Neural progenitor cell (in vitro differentiated cells): ENCODE data around the gene RHBDD3. TPM values are rescaled to one million over a fixed set of nuclear protein-coding genes. Genes with fewer than 3 reads are reported as not detected.

Source experiments
- DNase-seq: peaks from one replicate; pipeline ENCODE4 v3.0.0-alpha.2; 2016; ENCODE audit warnings: low spot score
- H2AFZ ChIP-seq: fragments of 200-600 bp; sonication (generic); replicated peaks from 2 replicates; pipeline ENCODE4 v1.6.1; 2016; ENCODE audit warnings: antibody characterized with exemption
- H3F3A ChIP-seq: fragments of 200-600 bp; sonication (generic); 2 replicates; pipeline ENCODE4 v1.6.1; 2016; ENCODE audit warnings: antibody characterized with exemption, low read depth
- H3K27ac ChIP-seq: fragments of 200-600 bp; sonication (generic); 2 replicates; pipeline ENCODE4 v1.5.1; 2016; ENCODE audit warnings: mild to moderate bottlenecking
- H3K27me3 ChIP-seq: fragments of 200-600 bp; sonication (generic); 2 replicates; pipeline ENCODE4 v1.6.1; 2016; ENCODE audit warnings: mild to moderate bottlenecking, moderate library complexity
- H3K36me3 ChIP-seq: fragments of 200-600 bp; sonication (generic); 2 replicates; pipeline ENCODE4 v1.5.1; 2016
- H3K4me1 ChIP-seq: fragments of 200-600 bp; sonication (generic); 2 replicates; pipeline ENCODE4 v1.6.1; 2016; ENCODE audit warnings: mixed run types
- H3K4me2 ChIP-seq: fragments of 200-600 bp; sonication (generic); 2 replicates; pipeline ENCODE4 v1.6.1; 2016
- H3K4me3 ChIP-seq: fragments of 200-600 bp; sonication (generic); 2 replicates; pipeline ENCODE4 v1.5.1; 2016
- H3K79me2 ChIP-seq: fragments of 200-600 bp; sonication (generic); 2 replicates; pipeline ENCODE4 v1.6.1; 2016; ENCODE audit warnings: low read depth
- H3K9ac ChIP-seq: fragments of 200-600 bp; sonication (generic); 2 replicates; pipeline ENCODE4 v1.6.1; 2016
- H3K9me3 ChIP-seq: fragments of 200-600 bp; sonication (generic); 2 replicates; pipeline ENCODE4 v1.5.1; 2016; ENCODE audit warnings: low read depth
- H4K20me1 ChIP-seq: fragments of 200-600 bp; sonication (generic); 2 replicates; pipeline ENCODE4 v1.6.1; 2016; ENCODE audit warnings: low read depth
- H3K27ac Mint-ChIP-seq: 3 replicates; pipeline ENCODE4 v1.8.0; 2021; ENCODE audit warnings: mixed read lengths
- H3K27me3 Mint-ChIP-seq: 2 replicates; pipeline ENCODE4 v1.8.0; 2022; ENCODE audit warnings: low read depth, mild to moderate bottlenecking, inconsistent platforms, moderate library complexity, mixed read lengths; ENCODE audit not compliant: insufficient read depth
- H3K36me3 Mint-ChIP-seq: 3 replicates; pipeline ENCODE4 v1.8.0; 2021; ENCODE audit warnings: mixed read lengths
- H3K4me1 Mint-ChIP-seq: 3 replicates; pipeline ENCODE4 v1.8.0; 2021; ENCODE audit warnings: mixed read lengths
- H3K4me3 Mint-ChIP-seq: 3 replicates; pipeline ENCODE4 v1.8.0; 2021; ENCODE audit warnings: mild to moderate bottlenecking, moderate library complexity, mixed read lengths
- H3K9me3 Mint-ChIP-seq: 3 replicates; pipeline ENCODE4 v1.8.0; 2020; ENCODE audit warnings: mixed read lengths
- CTCF ChIP-seq: fragments of 200-600 bp; sonication (generic); IDR thresholded peaks from 2 replicates; pipeline ENCODE4 v1.5.1; 2017; ENCODE audit warnings: antibody characterized with exemption, mild to moderate bottlenecking
- EZH2 ChIP-seq: fragments of 200-600 bp; sonication (generic); IDR thresholded peaks from 2 replicates; pipeline ENCODE4 v1.6.1; 2017; ENCODE audit warnings: antibody characterized with exemption, mild to moderate bottlenecking, moderate library complexity
- EZH2phosphoT487 ChIP-seq: fragments of 200-600 bp; sonication (generic); IDR thresholded peaks from 2 replicates; pipeline ENCODE4 v1.6.1; 2017; ENCODE audit warnings: antibody characterized with exemption
- total RNA-seq: library from RNA; depleted of rRNA; stranded (reverse); fragments of >200 nt; gene quantifications from 2 replicates; pipeline ENCODE4 v1.2.3, GENCODE V29; 2015; ENCODE audit warnings: low replicate concordance

The RHBDD3 gene
- total RNA-seq, 1 donor from 2014 or later, result 16.3 TPM

- H3K4me1 Mint-ChIP-seq, result no peaks in the 10 kb centered on the region
- Histone ChIP-seq H3K4me2 (no peak overlapping the region), H3K9me3 (no peaks in the 10 kb centered on the region), H3K27ac (no peak overlapping the region), H3K9ac (no peak overlapping the region), H3K79me2 (peaks cover 96% of the 10 kb centered on the region), H3K4me1 (no peaks in the 10 kb centered on the region), H2AFZ (no peak overlapping the region), H3K27me3 (no peaks in the 10 kb centered on the region), H3K36me3 (peaks cover 35% of the 10 kb centered on the region), H3F3A (peaks cover 47% of the 10 kb centered on the region), H4K20me1 (peaks cover 94% of the 10 kb centered on the region), H3K4me3 (no peak overlapping the region)
- no peak for DNase-seq
- peaks cover 59% of the 10 kb centered on the region for H3K36me3 Mint-ChIP-seq
- no peaks in the 10 kb centered on the region for H3K27me3 Mint-ChIP-seq
- no peaks in the 10 kb centered on the region for H3K9me3 Mint-ChIP-seq
- TF ChIP-seq CTCF (no peak), EZH2phosphoT487 (no peak), EZH2 (no peak)
- H3K27ac Mint-ChIP-seq, result no peak overlapping the region
- no peak overlapping the region for H3K4me3 Mint-ChIP-seq
These were observed 21.1 kb upstream of the RHBDD3 start for GRCh38 chr22:29288837-29289236.

DNA sequence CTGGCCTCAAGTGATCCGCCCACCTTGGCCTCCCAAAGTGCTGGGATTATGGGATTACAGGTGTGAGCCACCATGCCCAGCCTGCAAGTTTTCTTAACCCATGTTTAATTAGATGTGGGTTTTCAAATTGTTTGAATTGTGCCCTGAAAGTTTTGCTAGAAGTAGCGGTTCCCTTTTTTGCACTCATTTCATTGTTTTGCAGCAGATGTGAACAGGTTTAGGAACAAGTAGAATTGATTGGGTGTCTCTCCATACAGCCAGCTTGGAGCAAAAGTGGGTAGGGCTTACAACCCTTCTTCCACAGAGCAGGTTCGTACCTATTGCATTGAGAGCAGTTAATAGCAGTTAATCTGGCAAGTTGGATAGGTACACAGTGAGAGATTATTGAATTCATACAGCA, 16.4 kb upstream of the RHBDD3 start:
- Histone ChIP-seq H3K4me3 (no peak overlapping the region), H3K4me1 (no peaks in the 10 kb centered on the region), H3K27ac (no peak overlapping the region), H3K9me3 (no peaks in the 10 kb centered on the region), H3F3A (peaks cover 32% of the 10 kb centered on the region), H3K36me3 (peaks cover 30% of the 10 kb centered on the region), H3K27me3 (no peaks in the 10 kb centered on the region), H4K20me1 (peaks cover 92% of the 10 kb centered on the region), H3K9ac (no peak overlapping the region), H3K79me2 (peaks cover 99% of the 10 kb centered on the region), H3K4me2 (no peak overlapping the region), H2AFZ (no peak overlapping the region)
- no peak overlapping the region for H3K4me3 Mint-ChIP-seq
- H3K4me1 Mint-ChIP-seq, result no peaks in the 10 kb centered on the region
- no peak for DNase-seq
- TF ChIP-seq EZH2phosphoT487 (no peak), CTCF (no peak), EZH2 (no peak)
- no peaks in the 10 kb centered on the region for H3K27me3 Mint-ChIP-seq
- H3K27ac Mint-ChIP-seq, result no peak overlapping the region
- H3K9me3 Mint-ChIP-seq, result no peaks in the 10 kb centered on the region
- peaks cover 50% of the 10 kb centered on the region for H3K36me3 Mint-ChIP-seq

- Mint-ChIP-seq H3K4me1 (peaks cover 9% of the 10 kb centered on the region), H3K9me3 (no peaks in the 10 kb centered on the region), H3K36me3 (peaks cover 63% of the 10 kb centered on the region), H3K27ac (no peak overlapping the region), H3K4me3 (no peak overlapping the region), H3K27me3 (peaks cover 2% of the 10 kb centered on the region)
- Histone ChIP-seq H3F3A (peaks cover 26% of the 10 kb centered on the region), H4K20me1 (peaks cover 92% of the 10 kb centered on the region), H3K4me2 (no peak overlapping the region), H3K4me3 (no peak overlapping the region), H3K36me3 (peaks cover 50% of the 10 kb centered on the region), H3K9ac (no peak overlapping the region), H2AFZ (no peak overlapping the region), H3K79me2 (peaks cover 99% of the 10 kb centered on the region), H3K9me3 (no peaks in the 10 kb centered on the region), H3K27me3 (no peaks in the 10 kb centered on the region), H3K4me1 (peaks cover 5% of the 10 kb centered on the region), H3K27ac (no peak overlapping the region)
- TF ChIP-seq EZH2phosphoT487 (no peak), EZH2 (no peak), CTCF (no peak)
- no peak for DNase-seq
These were observed 10.1 kb upstream of the RHBDD3 start for GRCh38 chr22:29277927-29278326.
